Esophagus muscularis mucosa (tissue), 4 donors: ENCODE measurements around the gene RAB11FIP5. TPM values are rescaled to one million over a fixed set of nuclear protein-coding genes. Genes with fewer than 3 reads are reported as not detected.

Source experiments
- DNase-seq: peaks from one replicate; pipeline ENCODE4 v3.0.0-alpha.2; 2017; ENCODE audit errors: extremely low spot score
- H3K27ac ChIP-seq, 4 donors: fragments of 200-600 bp; sonication (generic); replicated peaks in 1 of 4; 1 replicate in 3 of 4; 2 replicates in 1 of 4; pipeline ENCODE4 v1.5.1; 2016 to 2019; ENCODE audit warnings: mild to moderate bottlenecking in 1 of 4
- H3K27me3 ChIP-seq, 4 donors: fragments of 200-600 bp; sonication (generic); one replicate each; pipeline versions ENCODE4 v1.5.1 to v1.6.0; 2016 to 2019
- H3K36me3 ChIP-seq, 4 donors: fragments of 200-600 bp; sonication (generic); one replicate each; pipeline ENCODE4 v1.5.1; 2016 to 2019
- H3K4me1 ChIP-seq, 4 donors: fragments of 200-600 bp; sonication (generic); one replicate each; pipeline ENCODE4 v1.5.1; 2016 to 2019
- H3K4me3 ChIP-seq, 4 donors: fragments of 200-600 bp; sonication (generic); 1 replicate in 2 of 4; 2 replicates in 2 of 4; pipeline ENCODE4 v1.5.1; 2016 to 2019; ENCODE audit warnings: mild to moderate bottlenecking in 4 of 4, moderate library complexity in 1 of 4
- H3K9me3 ChIP-seq, 4 donors: fragments of 200-600 bp; sonication (generic); 1 replicate in 3 of 4; 2 replicates in 1 of 4; pipeline ENCODE4 v1.5.1; 2016 to 2019
- EP300 ChIP-seq: sonication (generic); formaldehyde crosslinking; IDR thresholded peaks from one replicate; pipeline ENCODE4 v1.6.1; 2017; ENCODE audit warnings: antibody characterized with exemption
- POLR2A ChIP-seq: fragments of 450-650 bp; IDR thresholded peaks from one replicate; pipeline ENCODE4 v1.6.1; 2017; ENCODE audit warnings: antibody characterized with exemption, moderate library complexity, mild to moderate bottlenecking, low read depth
- POLR2AphosphoS5 ChIP-seq, 2 donors: sonication (generic); formaldehyde crosslinking; IDR thresholded peaks; one replicate each; pipeline ENCODE4 v1.6.1; 2017; ENCODE audit warnings: antibody characterized with exemption in 2 of 2
- WGBS: methylation state at CpG from one replicate; pipeline ENCODE4 v1.1.5; 2018; 5-methylcytosine and 5-hydroxymethylcytosine counted together
- intact Hi-C: fragments of 100-400 bp; cut with DNase I; formaldehyde crosslinking; loops from one replicate; pipeline ENCODE4 v1.15.1; 2023
- total RNA-seq, 4 donors: library from RNA; depleted of rRNA; stranded (reverse); fragments of >200 nt; gene quantifications; one replicate each; pipeline versions ENCODE4 v1.1.0 to v1.2.1, GENCODE V29; 2016
- TF ChIP-seq, protein P1 (sequence below), 3 experiments: fragments of 200-600 bp in 2 of 3; fragments of 450-650 bp in 1 of 3; sonication (generic) in 2 of 3; IDR thresholded peaks; one replicate each; pipeline ENCODE4 v1.5.1; 2017 to 2019; ENCODE audit warnings: antibody characterized with exemption in 3 of 3, mild to moderate bottlenecking in 2 of 3, moderate library complexity in 1 of 3

RAB11FIP5 gene
- total RNA-seq, 4 donors from 2014 or later: 17.0 to 46.4 (median 38.4) TPM

DNA sequence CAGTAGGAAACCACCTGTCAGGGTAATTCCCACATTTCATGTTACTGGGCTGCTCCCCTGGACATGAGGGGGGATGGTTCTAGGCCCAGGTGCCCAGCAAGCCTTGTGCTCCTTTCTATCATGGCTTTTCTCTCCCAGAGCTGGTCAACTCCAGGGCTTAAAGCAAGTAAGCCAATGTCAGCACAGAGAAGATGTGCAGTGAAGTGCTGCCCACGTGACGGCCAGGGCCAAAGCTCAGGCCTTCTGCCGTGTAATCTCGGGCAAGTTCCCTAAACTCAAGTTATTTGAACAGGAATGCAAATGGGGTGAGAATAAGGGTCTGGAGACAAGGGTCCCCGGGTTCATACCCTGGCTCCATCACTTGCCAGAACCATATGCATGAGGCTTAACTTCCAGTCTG is 57.8 kb downstream of the RAB11FIP5 start:
- no peaks in the 10 kb centered on the region for H3K27me3 ChIP-seq
- H3K4me1 ChIP-seq: peaks cover 0 to 4% (median 0%) of the 10 kb centered on the region in 4 donors
- intact Hi-C loops: no loop called here
- TF ChIP-seq, protein P1, sequence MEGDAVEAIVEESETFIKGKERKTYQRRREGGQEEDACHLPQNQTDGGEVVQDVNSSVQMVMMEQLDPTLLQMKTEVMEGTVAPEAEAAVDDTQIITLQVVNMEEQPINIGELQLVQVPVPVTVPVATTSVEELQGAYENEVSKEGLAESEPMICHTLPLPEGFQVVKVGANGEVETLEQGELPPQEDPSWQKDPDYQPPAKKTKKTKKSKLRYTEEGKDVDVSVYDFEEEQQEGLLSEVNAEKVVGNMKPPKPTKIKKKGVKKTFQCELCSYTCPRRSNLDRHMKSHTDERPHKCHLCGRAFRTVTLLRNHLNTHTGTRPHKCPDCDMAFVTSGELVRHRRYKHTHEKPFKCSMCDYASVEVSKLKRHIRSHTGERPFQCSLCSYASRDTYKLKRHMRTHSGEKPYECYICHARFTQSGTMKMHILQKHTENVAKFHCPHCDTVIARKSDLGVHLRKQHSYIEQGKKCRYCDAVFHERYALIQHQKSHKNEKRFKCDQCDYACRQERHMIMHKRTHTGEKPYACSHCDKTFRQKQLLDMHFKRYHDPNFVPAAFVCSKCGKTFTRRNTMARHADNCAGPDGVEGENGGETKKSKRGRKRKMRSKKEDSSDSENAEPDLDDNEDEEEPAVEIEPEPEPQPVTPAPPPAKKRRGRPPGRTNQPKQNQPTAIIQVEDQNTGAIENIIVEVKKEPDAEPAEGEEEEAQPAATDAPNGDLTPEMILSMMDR (IDR thresholded peaks at IDR 0.05): no peak
- TF ChIP-seq EP300 (no peak), POLR2A (no peak), POLR2AphosphoS5 (IDR thresholded peaks at IDR 0.05) (no peak)
- WGBS: 84% methylated on average over 5 of the region's 5 CpGs
- no peak overlapping the region for H3K27ac ChIP-seq
- H3K36me3 ChIP-seq: peaks cover 11 to 40% (median 28%) of the 10 kb centered on the region in 4 donors
- DNase-seq: no peak
- H3K9me3 ChIP-seq: peaks cover 0 to 12% (median 5%) of the 10 kb centered on the region in 4 donors
- no peak overlapping the region for H3K4me3 ChIP-seq

- H3K9me3 ChIP-seq: peaks cover 0 to 12% (median 5%) of the 10 kb centered on the region in 4 donors
- intact Hi-C loops: no loop called here
- 75% methylated on average over 6 of the region's 6 CpGs for WGBS
- no peak overlapping the region for H3K4me3 ChIP-seq
- no peaks in the 10 kb centered on the region for H3K27me3 ChIP-seq
- peaks cover 0 to 4% (median 0%) of the 10 kb centered on the region in 4 donors for H3K4me1 ChIP-seq
- peaks cover 11 to 40% (median 26%) of the 10 kb centered on the region in 4 donors for H3K36me3 ChIP-seq
- no peak for DNase-seq
- no peak for TF ChIP-seq POLR2AphosphoS5 (IDR thresholded peaks at IDR 0.05)
- TF ChIP-seq, protein P1 (IDR thresholded peaks at IDR 0.05): no peak
- TF ChIP-seq POLR2A: no peak
- no peak for TF ChIP-seq EP300
- H3K27ac ChIP-seq: peak overlapping the region in 1 of 4 donors; percentile 27
Observed at GRCh38 chr2:73053316-73054114, 59.2 kb downstream of the RAB11FIP5 start.

DNA sequence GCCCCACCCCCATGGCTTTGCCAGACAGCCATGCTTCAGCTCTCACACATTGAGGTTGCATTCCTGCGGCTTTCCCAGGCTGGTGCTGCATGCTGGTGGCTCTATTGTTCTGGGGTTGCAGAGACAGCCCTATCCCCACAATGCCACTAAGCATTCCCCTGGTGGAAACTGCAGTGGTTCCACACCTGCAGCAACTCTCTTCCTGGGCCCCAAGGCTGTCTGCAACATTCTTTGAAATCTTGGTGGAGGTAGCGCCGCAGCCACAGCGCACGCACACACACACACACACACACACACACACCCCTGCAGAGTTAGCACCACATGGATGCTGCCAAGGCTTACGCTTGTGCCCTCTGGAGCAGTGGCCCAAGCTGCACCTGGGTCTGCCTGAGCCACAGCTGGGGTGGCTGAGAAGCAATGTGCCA is 62.6 kb downstream of the RAB11FIP5 start:
- Histone ChIP-seq H3K36me3 (peaks cover 0 to 7% (median 1%) of the 10 kb centered on the region in 4 donors), H3K9me3 (no peaks in the 10 kb centered on the region), H3K27ac (no peak overlapping the region), H3K4me3 (no peak overlapping the region), H3K4me1 (peaks cover 0 to 4% (median 0%) of the 10 kb centered on the region in 4 donors), H3K27me3 (no peaks in the 10 kb centered on the region)
- DNase-seq: no peak
- WGBS: no CpG with 5 or more reads among the region's 6 CpGs
- intact Hi-C loops: no loop called here
- TF ChIP-seq POLR2AphosphoS5 (IDR thresholded peaks at IDR 0.05): no peak
- no peak for TF ChIP-seq POLR2A
- TF ChIP-seq, protein P1 (IDR thresholded peaks at IDR 0.05): no peak
- no peak for TF ChIP-seq EP300

DNA sequence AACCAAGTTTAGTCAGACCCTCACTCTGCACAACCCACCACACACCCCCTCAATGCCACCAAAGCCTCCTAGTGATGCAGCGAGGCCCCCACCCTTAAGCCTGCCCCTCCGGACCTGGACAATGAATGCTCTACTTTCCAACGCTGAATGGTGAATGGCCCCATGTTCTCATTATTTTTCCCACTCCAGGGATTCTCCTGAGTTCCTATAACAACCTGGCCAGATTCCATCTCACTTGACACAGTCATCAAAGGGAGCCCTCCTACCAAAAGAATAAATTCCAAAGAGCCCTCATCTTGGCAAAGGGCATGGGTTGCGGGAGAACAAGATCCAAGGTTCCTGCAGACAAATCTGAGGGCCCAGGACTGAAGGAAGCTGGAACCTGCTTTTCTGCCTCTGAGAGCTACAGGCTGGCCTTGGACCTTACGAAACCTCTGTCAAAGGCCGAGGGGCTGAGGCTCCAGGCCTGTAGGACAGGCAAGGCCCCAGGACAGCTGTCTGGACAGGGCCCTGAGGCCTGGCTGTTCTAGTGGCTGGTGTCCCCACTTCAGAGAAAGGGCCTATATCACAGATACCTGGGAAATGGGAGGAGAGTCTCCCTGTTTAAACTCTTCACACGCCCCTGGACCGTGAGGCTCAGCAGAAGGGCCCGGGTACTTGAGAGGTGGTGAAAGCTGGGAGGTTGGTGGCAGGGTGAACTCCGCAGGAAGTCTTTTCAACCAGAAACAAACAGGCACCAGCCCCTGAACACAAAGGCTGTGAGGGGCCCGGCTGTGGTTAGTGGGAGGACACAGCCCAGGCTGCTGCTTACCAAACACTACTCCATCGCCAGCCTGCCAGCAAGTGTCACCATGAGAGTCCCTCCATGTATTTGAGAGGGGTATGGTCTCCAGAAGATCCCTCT is 68.6 kb downstream of the RAB11FIP5 start:
- 79% methylated on average over 12 of the region's 12 CpGs for WGBS
- H3K36me3 ChIP-seq: peaks cover 0 to 20% (median 16%) of the 10 kb centered on the region in 4 donors
- H3K4me3 ChIP-seq: no peak overlapping the region
- TF ChIP-seq, protein P1 (IDR thresholded peaks at IDR 0.05): no peak
- TF ChIP-seq EP300 (no peak), POLR2AphosphoS5 (IDR thresholded peaks at IDR 0.05) (no peak), POLR2A (no peak)
- H3K27me3 ChIP-seq: no peaks in the 10 kb centered on the region
- H3K27ac ChIP-seq: no peak overlapping the region
- intact Hi-C loops: no loop called here
- H3K4me1 ChIP-seq: no peaks in the 10 kb centered on the region
- no peak for DNase-seq
- H3K9me3 ChIP-seq: no peaks in the 10 kb centered on the region
